Measurements from ENCODE around the gene PIGQ.
A peak's percentile ranks its signal among the peaks of the same experiment; 100 is the strongest.

PIGQ gene

GRCh38 chr16:561957-562938 lies 7.5 kb upstream of the PIGQ start:
- TF ChIP-seq, protein P1, sequence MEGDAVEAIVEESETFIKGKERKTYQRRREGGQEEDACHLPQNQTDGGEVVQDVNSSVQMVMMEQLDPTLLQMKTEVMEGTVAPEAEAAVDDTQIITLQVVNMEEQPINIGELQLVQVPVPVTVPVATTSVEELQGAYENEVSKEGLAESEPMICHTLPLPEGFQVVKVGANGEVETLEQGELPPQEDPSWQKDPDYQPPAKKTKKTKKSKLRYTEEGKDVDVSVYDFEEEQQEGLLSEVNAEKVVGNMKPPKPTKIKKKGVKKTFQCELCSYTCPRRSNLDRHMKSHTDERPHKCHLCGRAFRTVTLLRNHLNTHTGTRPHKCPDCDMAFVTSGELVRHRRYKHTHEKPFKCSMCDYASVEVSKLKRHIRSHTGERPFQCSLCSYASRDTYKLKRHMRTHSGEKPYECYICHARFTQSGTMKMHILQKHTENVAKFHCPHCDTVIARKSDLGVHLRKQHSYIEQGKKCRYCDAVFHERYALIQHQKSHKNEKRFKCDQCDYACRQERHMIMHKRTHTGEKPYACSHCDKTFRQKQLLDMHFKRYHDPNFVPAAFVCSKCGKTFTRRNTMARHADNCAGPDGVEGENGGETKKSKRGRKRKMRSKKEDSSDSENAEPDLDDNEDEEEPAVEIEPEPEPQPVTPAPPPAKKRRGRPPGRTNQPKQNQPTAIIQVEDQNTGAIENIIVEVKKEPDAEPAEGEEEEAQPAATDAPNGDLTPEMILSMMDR (conservative IDR thresholded peaks at IDR 0.05; ENCODE audit: low read depth): no peak
- no peak for DNase-seq (ENCODE audit: low spot score)
- H3K27ac ChIP-seq: no peak overlapping the region
- POLR2A ChIA-PET (ENCODE audit: low non-redundant PET): interaction anchor here (0.7 kb wide), 1 partner anchor 36 kb away, joined by 4 read pairs; no protein-coding TSS in a partner anchor
- CTCF ChIA-PET: no interaction called here

DNA sequence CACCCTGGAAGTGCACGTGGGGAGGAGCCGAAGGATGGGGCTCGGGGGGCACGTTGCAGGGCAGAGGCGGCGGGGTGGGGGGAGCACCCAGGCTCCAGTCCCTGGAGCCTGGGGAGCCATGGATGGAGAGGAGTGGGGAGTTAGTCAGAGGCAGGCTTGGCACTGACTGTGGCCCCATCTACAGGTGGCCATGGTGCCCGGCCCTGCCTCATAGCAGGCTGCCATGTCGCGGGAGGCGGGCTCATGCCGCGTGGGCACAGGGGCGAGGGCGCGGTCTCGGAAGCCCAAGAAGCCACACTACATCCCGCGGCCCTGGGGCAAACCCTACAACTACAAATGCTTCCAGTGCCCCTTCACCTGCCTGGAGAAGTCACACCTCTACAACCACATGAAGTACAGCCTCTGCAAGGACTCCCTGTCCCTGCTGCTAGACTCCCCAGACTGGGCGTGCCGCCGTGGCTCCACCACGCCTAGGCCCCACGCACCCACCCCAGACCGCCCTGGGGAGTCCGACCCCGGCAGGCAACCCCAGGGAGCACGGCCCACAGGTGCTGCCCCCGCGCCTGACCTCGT lies 6.6 kb upstream of the PIGQ start:
- CTCF ChIA-PET: no interaction called here
- H3K27ac ChIP-seq: no peak overlapping the region
- no peak for DNase-seq (ENCODE audit: low spot score)
- POLR2A ChIA-PET (ENCODE audit: low non-redundant PET): interaction anchor here (0.7 kb wide), 1 partner anchor 37 kb away, joined by 4 read pairs; no protein-coding TSS in a partner anchor
- TF ChIP-seq, protein P1 (conservative IDR thresholded peaks at IDR 0.05; ENCODE audit: low read depth): no peak

DNA sequence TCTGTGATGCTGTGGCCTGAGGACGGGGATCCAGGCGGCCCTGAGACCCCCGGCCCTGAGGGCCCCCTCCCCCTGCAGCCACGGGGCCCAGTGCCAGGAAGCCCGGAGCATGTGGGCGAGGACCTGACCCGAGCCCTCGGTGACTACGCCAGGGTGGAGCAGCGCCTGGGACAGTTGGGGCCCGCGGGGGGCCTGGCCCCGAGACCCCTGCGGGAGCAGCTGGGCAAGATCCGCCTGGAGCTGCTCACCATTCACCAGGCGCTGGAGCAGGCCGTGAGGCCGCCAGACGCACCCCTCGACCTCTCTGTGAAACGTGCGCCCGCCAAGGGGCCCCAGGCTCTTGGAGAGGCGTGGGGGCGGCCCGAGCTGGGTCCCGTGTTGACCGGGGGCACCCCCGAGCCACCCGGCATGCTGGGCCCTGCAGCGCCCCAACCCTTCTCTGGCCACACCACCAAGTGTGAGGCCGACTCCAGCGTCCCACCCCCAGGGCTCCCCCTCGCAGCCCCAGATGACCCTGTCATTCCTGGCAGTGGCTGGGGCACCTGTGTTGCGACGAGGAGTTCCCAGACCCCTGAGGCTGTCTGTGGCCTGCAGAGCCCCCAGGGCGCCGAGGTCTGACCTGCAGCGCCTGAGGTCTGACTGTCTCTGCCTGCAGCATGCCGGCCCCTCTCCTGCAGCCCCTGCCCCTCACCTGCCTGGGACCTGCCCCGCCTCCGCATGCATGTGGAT lies 4.9 kb upstream of the PIGQ start:
- ChIA-PET POLR2A (ENCODE audit: low non-redundant PET) (no interaction called here), CTCF (no interaction called here)

GRCh38 chr16:565419-566330 lies 4.1 kb upstream of the PIGQ start:
- ChIA-PET POLR2A (ENCODE audit: low non-redundant PET) (interaction anchor here (0.5 kb wide), 1 partner anchor 183 kb away, joined by 3 read pairs; no protein-coding TSS in a partner anchor), CTCF (no interaction called here)
- DNase-seq (ENCODE audit: low spot score): no peak
- peak overlapping the region; percentile 90 for H3K27ac ChIP-seq
- TF ChIP-seq, protein P1 (conservative IDR thresholded peaks at IDR 0.05; ENCODE audit: low read depth): no peak

More for the DNA sequence above, 4.9 kb upstream of the PIGQ start:
- no peak for DNase-seq (ENCODE audit: low spot score)
- H3K27ac ChIP-seq: peak overlapping the region; percentile 90; the same call in 1 of the 2 replicates
- TF ChIP-seq, protein P1 (conservative IDR thresholded peaks at IDR 0.05; ENCODE audit: low read depth): no peak

DNA sequence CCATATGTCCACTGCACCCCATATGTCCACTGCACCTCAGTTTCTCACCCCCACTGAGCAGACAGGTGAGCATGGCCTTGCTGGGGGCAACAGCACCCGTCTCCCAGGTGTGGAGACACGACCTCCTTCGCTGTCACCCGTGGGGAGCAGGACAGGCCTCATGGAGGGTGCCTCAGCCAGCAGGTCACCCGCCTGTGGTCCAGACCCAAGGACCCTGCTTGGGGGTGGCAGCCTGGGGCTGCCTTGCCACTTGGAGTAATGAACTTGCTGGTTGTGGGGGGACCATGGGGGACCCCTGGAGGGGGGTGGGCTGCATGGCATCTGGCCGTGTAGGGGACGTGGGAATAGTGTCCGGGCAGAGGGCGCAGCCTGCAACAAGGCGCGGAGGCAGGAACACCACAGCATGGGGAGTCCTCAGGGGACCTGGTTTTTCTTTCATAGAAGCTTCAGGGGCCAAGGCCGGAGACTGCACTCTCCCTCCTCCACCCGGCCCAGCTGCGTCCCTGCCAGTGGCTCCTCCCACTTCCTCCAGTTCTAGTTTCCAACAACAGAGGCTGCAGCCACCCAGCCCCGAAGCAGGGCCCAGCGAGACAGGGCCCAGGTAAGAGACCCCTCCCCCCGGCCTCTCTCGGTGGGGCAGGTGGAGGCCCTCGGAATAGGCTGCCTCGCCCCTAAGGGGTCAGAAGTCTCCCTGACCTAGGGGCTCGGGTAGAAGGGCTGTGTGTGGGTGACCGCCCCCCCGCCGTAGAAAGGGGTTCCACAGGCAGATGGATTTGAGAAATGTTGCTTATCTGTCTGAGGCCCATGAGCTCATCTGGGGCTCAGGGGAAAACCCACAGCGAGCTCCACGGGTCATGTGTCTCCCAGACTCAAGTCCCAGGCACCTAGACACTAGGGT lies 3.0 kb upstream of the PIGQ start, which contains the start of gene NHLRC4:
Gene NHLRC4, plus strand, starts transcription at position 531 of the 898 bp plus-strand sequence. CDS start 1,043 bp downstream, outside the sequence.
- TF ChIP-seq, protein P1 (conservative IDR thresholded peaks at IDR 0.05; ENCODE audit: low read depth): no peak
- ChIA-PET POLR2A (ENCODE audit: low non-redundant PET) (interaction anchor here (0.7 kb wide), 1 partner anchor 60 kb away, joined by 3 read pairs; no protein-coding TSS in a partner anchor), CTCF (no interaction called here)
- H3K27ac ChIP-seq: peak within 1 kb of the TSS; percentile 90
- DNase-seq (ENCODE audit: low spot score): peak; percentile 32

All from RWPE1 (cell line).